MCF 10A (cell line): ENCODE measurements around the gene KANK2. TPM values are rescaled to one million over a fixed set of nuclear protein-coding genes. Genes with fewer than 3 reads are reported as not detected.
"Not testable (repeated sequence)": the region's sequence is repeated elsewhere in the genome, so short reads cannot be mapped to it uniquely, and the experiment has no call there.

Source experiments
- BruUV-seq: library from RNA; stranded (reverse); fragments of 400-500 nt; replicated peaks from 2 replicates; lab custom pipeline; 2021; lab: Mats Ljungman, UMichigan
- CTCF ChIA-PET: fragments of 300-600 bp; sonication (Branson Sonifier 250); formaldehyde crosslinking; extraction: SDS; loops from one replicate; lab custom pipeline; 2021; ENCODE audit warnings: antibody characterized with exemption, inconsistent platforms; lab: Yijun Ruan, JAX
- POLR2A ChIA-PET: fragments of 300-600, 350-650 bp; sonication (Branson Sonifier 250); formaldehyde crosslinking; extraction: SDS; loops from one replicate; lab custom pipeline; 2020; ENCODE audit warnings: antibody characterized with exemption, inconsistent platforms; lab: Yijun Ruan, JAX
- DNase-seq: peaks from one replicate; pipeline ENCODE4 v3.0.0-alpha.2; 2018; ENCODE audit not compliant: unreplicated experiment
- H3K27ac Mint-ChIP-seq: one replicate; pipeline ENCODE4 v1.8.0; 2022; ENCODE audit warnings: mild to moderate bottlenecking, low read depth, mixed read lengths; ENCODE audit not compliant: unreplicated experiment
- H3K27me3 Mint-ChIP-seq: one replicate; pipeline ENCODE4 v1.8.0; 2022; ENCODE audit warnings: mixed read lengths; ENCODE audit not compliant: insufficient read depth, unreplicated experiment
- H3K36me3 Mint-ChIP-seq: one replicate; pipeline ENCODE4 v1.8.0; 2022; ENCODE audit warnings: mild to moderate bottlenecking, moderate library complexity, mixed read lengths; ENCODE audit not compliant: insufficient read depth, unreplicated experiment
- H3K4me1 Mint-ChIP-seq: one replicate; pipeline ENCODE4 v1.8.0; 2022; ENCODE audit warnings: mixed read lengths; ENCODE audit not compliant: insufficient read depth, unreplicated experiment
- H3K4me3 Mint-ChIP-seq: one replicate; pipeline ENCODE4 v1.8.0; 2022; ENCODE audit warnings: mild to moderate bottlenecking, moderate library complexity, mixed read lengths; ENCODE audit not compliant: unreplicated experiment
- H3K9me3 Mint-ChIP-seq: one replicate; pipeline ENCODE4 v1.8.0; 2022; ENCODE audit warnings: mixed read lengths; ENCODE audit not compliant: unreplicated experiment
- intact Hi-C: fragments of 100-400 bp; cut with micrococcal nuclease; formaldehyde crosslinking; loops from 2 replicates; pipeline ENCODE4 v1.14.1; 2022
- total RNA-seq: library from RNA; stranded (reverse); gene quantifications from 2 replicates; pipeline ENCODE4 v1.2.3, GENCODE V29; 2022
- TF ChIP-seq, protein P1 (sequence below): fragments of 200-600 bp; IDR thresholded peaks from one replicate; pipeline ENCODE4 v1.8.0; 2022; ENCODE audit warnings: antibody characterized with exemption, mild to moderate bottlenecking; ENCODE audit not compliant: unreplicated experiment

KANK2 gene
- total RNA-seq, 1 experiment from 2014 or later, result 29.2 TPM

GRCh38 chr19:11179716-11180297 lies 17.5 kb downstream of the KANK2 start:
- no TSS peak for BruUV-seq
- DNase-seq, result no peak
- no peak overlapping the region for H3K27ac Mint-ChIP-seq
- POLR2A ChIA-PET, result no interaction called here
- TF ChIP-seq, protein P1, sequence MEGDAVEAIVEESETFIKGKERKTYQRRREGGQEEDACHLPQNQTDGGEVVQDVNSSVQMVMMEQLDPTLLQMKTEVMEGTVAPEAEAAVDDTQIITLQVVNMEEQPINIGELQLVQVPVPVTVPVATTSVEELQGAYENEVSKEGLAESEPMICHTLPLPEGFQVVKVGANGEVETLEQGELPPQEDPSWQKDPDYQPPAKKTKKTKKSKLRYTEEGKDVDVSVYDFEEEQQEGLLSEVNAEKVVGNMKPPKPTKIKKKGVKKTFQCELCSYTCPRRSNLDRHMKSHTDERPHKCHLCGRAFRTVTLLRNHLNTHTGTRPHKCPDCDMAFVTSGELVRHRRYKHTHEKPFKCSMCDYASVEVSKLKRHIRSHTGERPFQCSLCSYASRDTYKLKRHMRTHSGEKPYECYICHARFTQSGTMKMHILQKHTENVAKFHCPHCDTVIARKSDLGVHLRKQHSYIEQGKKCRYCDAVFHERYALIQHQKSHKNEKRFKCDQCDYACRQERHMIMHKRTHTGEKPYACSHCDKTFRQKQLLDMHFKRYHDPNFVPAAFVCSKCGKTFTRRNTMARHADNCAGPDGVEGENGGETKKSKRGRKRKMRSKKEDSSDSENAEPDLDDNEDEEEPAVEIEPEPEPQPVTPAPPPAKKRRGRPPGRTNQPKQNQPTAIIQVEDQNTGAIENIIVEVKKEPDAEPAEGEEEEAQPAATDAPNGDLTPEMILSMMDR, result no peak
- H3K4me1 Mint-ChIP-seq, result peaks cover 4% of the 10 kb centered on the region
- H3K4me3 Mint-ChIP-seq, result no peak overlapping the region
- CTCF ChIA-PET, result interaction anchor here (0.6 kb wide), 1 partner anchor 425 kb away, joined by 3 read pairs; no protein-coding TSS in a partner anchor
- peaks cover 78% of the 10 kb centered on the region for H3K36me3 Mint-ChIP-seq
- intact Hi-C loops, result no loop called here
- H3K27me3 Mint-ChIP-seq, result no peaks in the 10 kb centered on the region
- no peaks in the 10 kb centered on the region for H3K9me3 Mint-ChIP-seq

DNA sequence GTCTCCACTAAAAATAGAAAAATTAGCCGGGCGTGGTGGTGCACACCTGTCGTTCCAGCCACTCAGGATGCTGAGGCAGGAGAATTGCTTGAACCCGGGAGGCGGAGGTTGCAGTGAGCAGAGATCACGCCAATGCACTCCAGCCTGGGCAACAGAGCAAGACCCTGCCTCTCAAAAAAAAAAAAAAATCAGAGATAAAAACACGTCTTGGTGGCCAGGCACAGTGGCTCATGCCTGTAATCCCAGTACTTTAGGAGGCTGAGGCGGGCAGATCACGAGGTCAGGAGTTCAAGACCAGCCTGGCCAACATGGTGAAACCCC lies 18.2 kb downstream of the KANK2 start:
- H3K36me3 Mint-ChIP-seq, result peaks cover 78% of the 10 kb centered on the region
- H3K27me3 Mint-ChIP-seq, H3K4me3 Mint-ChIP-seq, H3K4me1 Mint-ChIP-seq, intact Hi-C loops, DNase-seq, H3K27ac Mint-ChIP-seq, H3K9me3 Mint-ChIP-seq, POLR2A ChIA-PET, BruUV-seq: not testable (repeated sequence)
- CTCF ChIA-PET, result interaction anchor here (0.6 to 1.4 kb wide), 2 partner anchors 9 to 41 kb away, joined by 4 read pairs; no protein-coding TSS in a partner anchor

DNA sequence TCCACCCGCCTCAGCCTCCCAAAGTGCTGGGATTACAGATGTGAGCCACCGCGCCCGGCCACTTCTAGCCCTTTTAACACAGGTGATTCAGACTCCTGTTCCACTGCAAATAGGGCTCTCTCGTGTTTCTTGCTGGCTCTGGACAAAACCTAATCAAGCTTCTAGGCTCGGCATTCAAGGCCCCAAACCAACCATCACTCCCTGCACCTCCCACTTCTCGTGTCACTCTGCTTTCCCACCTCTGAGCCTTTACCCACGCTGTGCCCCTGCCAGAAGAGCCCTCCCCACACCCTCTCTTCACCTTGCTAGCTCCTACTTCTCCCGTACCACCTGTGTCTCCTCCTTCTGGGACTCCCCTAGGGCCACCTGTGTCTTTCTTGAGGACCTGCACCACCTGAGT lies 19.8 kb downstream of the KANK2 start:
- CTCF ChIA-PET, result interaction anchor here (1.4 kb wide), 1 partner anchor 39 kb away, joined by 4 read pairs; no protein-coding TSS in a partner anchor
- no peak for DNase-seq
- TF ChIP-seq, protein P1, result no peak
- peaks cover 80% of the 10 kb centered on the region for H3K36me3 Mint-ChIP-seq
- no peak overlapping the region for H3K4me3 Mint-ChIP-seq
- no peaks in the 10 kb centered on the region for H3K9me3 Mint-ChIP-seq
- no peaks in the 10 kb centered on the region for H3K27me3 Mint-ChIP-seq
- peaks cover 4% of the 10 kb centered on the region for H3K4me1 Mint-ChIP-seq
- POLR2A ChIA-PET, result interaction anchor here (0.9 kb wide), 1 partner anchor 12 kb away, joined by 3 read pairs; no protein-coding TSS in a partner anchor
- intact Hi-C loops, result no loop called here
- H3K27ac Mint-ChIP-seq, result peak overlapping the region; percentile 8
- BruUV-seq, result no TSS peak

DNA sequence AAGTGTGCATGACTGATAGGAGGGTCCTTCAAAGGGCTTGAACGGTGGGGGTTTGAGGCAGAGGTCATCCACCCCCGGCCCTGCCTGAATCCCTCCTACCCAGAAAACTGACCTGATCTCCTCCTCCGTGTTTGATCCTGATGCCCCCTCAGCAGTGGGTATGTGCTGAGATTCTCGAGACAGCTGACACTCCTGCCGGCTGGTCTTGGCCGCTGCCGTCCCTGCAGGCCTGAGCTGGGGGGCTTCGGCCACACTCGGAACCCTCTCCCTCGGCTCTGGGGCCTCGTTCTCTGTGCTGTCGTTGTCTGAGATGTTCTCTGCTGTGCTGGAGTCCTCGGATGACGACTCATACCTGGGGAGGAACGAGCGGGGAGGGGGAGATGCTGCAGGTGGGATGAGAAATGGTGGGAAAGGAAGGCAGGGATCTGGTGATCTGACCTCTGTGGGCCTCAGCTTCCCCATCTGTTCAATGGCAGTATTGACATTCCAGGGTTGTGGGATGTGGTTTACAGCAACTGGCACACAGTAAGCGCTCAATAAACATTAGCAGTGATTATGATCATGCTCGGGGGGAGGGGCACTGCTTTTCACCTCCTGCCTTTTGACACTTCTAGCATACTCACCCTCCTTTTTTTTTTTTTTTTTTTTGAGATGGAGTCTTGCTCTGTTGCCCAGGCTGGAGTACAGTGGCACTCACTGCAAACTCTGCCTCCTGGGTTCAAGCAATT lies 20.7 kb downstream of the KANK2 start:
- ChIA-PET POLR2A (no interaction called here), CTCF (no interaction called here)
- intact Hi-C loops, result no loop called here
- Mint-ChIP-seq H3K36me3 (peaks cover 84% of the 10 kb centered on the region), H3K9me3 (no peaks in the 10 kb centered on the region), H3K27me3 (no peaks in the 10 kb centered on the region), H3K4me3 (no peak overlapping the region), H3K4me1 (peaks cover 4% of the 10 kb centered on the region), H3K27ac (no peak overlapping the region)
- TF ChIP-seq, protein P1, result no peak
- BruUV-seq, result no TSS peak
- no peak for DNase-seq
